Neural cell (in vitro differentiated cells): ENCODE data around the gene NPR3. TPM values are rescaled to one million over a fixed set of nuclear protein-coding genes. Genes with fewer than 3 reads are reported as not detected.

Source experiments
- H2AFZ ChIP-seq: fragments of 200-600, 300-800 bp; sonication (generic), shearing (Covaris generic); 2 replicates; pipeline ENCODE4 v1.6.0; 2014; ENCODE audit warnings: low read depth, mild to moderate bottlenecking, antibody characterized with exemption, low read length, moderate library complexity
- H3F3A ChIP-seq: fragments of 200-600 bp; shearing (Covaris generic); 2 replicates; pipeline ENCODE4 v1.6.1; 2016; ENCODE audit warnings: mild to moderate bottlenecking, moderate library complexity, mixed read lengths, antibody characterized with exemption, low read length; ENCODE audit not compliant: insufficient read depth, poor library complexity, severe bottlenecking
- H3K27ac ChIP-seq: fragments of 200-600, 300-800 bp; sonication (generic), shearing (Covaris generic); 2 replicates; pipeline ENCODE4 v1.5.1; 2014; ENCODE audit warnings: mild to moderate bottlenecking, low read length, moderate library complexity
- H3K27me3 ChIP-seq: fragments of 300-800, 200-600 bp; sonication (generic), shearing (Covaris generic); 2 replicates; pipeline ENCODE4 v1.6.0; 2014; ENCODE audit warnings: mild to moderate bottlenecking, low read depth, low read length, moderate library complexity; ENCODE audit not compliant: insufficient read depth
- H3K36me3 ChIP-seq: fragments of 300-800, 200-600 bp; sonication (generic), shearing (Covaris generic); 2 replicates; pipeline ENCODE4 v1.5.1; 2014; ENCODE audit warnings: mild to moderate bottlenecking, antibody characterized with exemption, low read length, moderate library complexity; ENCODE audit not compliant: insufficient read depth
- H3K4me2 ChIP-seq: fragments of 300-800, 200-600 bp; sonication (generic), shearing (Covaris generic); 2 replicates; pipeline ENCODE4 v1.6.0; 2014; ENCODE audit warnings: mild to moderate bottlenecking, low read length
- H3K4me3 ChIP-seq: fragments of 300-800, 200-600 bp; sonication (generic), shearing (Covaris generic); 2 replicates; pipeline ENCODE4 v1.5.1; 2014; ENCODE audit warnings: mild to moderate bottlenecking, low read length, moderate library complexity
- H3K79me2 ChIP-seq: fragments of 200-600 bp; shearing (Covaris generic); replicated peaks from 2 replicates; pipeline ENCODE4 v1.6.0; 2014; ENCODE audit warnings: mild to moderate bottlenecking, low read length, moderate library complexity; ENCODE audit not compliant: insufficient read depth
- H3K9ac ChIP-seq: fragments of 300-800, 200-600 bp; sonication (generic), shearing (Covaris generic); 2 replicates; pipeline ENCODE4 v1.6.1; 2016; ENCODE audit warnings: mild to moderate bottlenecking, low read length, mixed read lengths
- H3K9me2 ChIP-seq: fragments of 200-600 bp; shearing (Covaris generic); 2 replicates; pipeline ENCODE4 v1.6.1; 2016; ENCODE audit warnings: mild to moderate bottlenecking, low read length, mixed read lengths; ENCODE audit not compliant: insufficient read depth
- H3K9me3 ChIP-seq: fragments of 200-600, 300-800 bp; sonication (generic), shearing (Covaris generic); 2 replicates; pipeline ENCODE4 v1.6.1; 2016; ENCODE audit warnings: mild to moderate bottlenecking, mixed run types, low read length, moderate library complexity, mixed read lengths
- H4K20me1 ChIP-seq: fragments of 200-600 bp; shearing (Covaris generic); 2 replicates; pipeline ENCODE4 v1.6.1; 2016; ENCODE audit warnings: mild to moderate bottlenecking, mixed run types; ENCODE audit not compliant: insufficient read depth
- EP300 ChIP-seq: fragments of 450-650 bp; conservative IDR thresholded peaks from 2 replicates; pipeline ENCODE4 v1.6.1; 2014; ENCODE audit warnings: antibody characterized with exemption, mild to moderate bottlenecking, moderate library complexity; ENCODE audit not compliant: poor library complexity, severe bottlenecking
- EZH2 ChIP-seq: fragments of 200-600, 300-800 bp; shearing (Covaris generic), sonication (generic); IDR thresholded peaks from 2 replicates; pipeline ENCODE4 v1.6.1; 2014; ENCODE audit warnings: antibody characterized with exemption, low read length, borderline replicate concordance, mild to moderate bottlenecking; ENCODE audit not compliant: insufficient read depth, poor library complexity, severe bottlenecking
- POLR2AphosphoS5 ChIP-seq: IDR thresholded peaks from 2 replicates; pipeline ENCODE4 v1.6.1; 2012
- RAD21 ChIP-seq: fragments of 450-650 bp; conservative IDR thresholded peaks from 2 replicates; pipeline ENCODE4 v1.6.1; 2014; ENCODE audit warnings: antibody characterized with exemption, mild to moderate bottlenecking, moderate library complexity
- SMC3 ChIP-seq: fragments of 450-650 bp; conservative IDR thresholded peaks from 2 replicates; pipeline ENCODE4 v1.6.1; 2014; ENCODE audit warnings: antibody characterized with exemption, mild to moderate bottlenecking, moderate library complexity; ENCODE audit not compliant: poor library complexity
- TAF1 ChIP-seq: IDR thresholded peaks from 2 replicates; pipeline ENCODE4 v1.6.1; 2012; ENCODE audit warnings: low read depth
- polyA plus RNA-seq: library from polyadenylated mRNA; depleted of rRNA; stranded (reverse); fragments of >200 nt; gene quantifications from 2 replicates; pipeline ENCODE4 v1.2.3, GENCODE V29; 2014
- TF ChIP-seq, protein P1 (sequence below): IDR thresholded peaks from 2 replicates; pipeline ENCODE4 v1.6.1; 2012; ENCODE audit warnings: borderline replicate concordance
- TF ChIP-seq, protein P2 (sequence below): fragments of 450-650 bp; IDR thresholded peaks from 2 replicates; pipeline ENCODE4 v1.5.1; 2014; ENCODE audit warnings: antibody characterized with exemption, mild to moderate bottlenecking, moderate library complexity; ENCODE audit not compliant: poor library complexity, severe bottlenecking

The NPR3 gene
- polyA plus RNA-seq, 1 donor from 2014 or later: 1.5 TPM

DNA sequence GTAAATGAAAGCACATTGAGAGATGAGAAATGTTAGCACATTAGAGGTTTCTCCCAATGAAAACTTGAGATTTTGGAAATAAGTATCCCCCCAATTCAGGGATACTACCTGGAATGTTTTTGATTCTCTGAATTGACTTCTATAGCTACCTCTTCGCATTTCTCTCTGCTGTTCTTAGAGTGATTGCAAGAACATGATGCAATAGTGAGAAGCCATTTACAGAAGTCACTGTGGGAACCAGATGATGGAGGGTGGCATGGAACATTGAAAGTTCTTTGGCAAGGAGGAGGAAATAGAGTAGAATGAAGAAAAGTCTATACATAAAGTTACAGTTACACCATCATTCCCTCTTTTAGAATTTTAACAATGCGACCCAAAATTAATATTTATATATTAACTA, 9.2 kb downstream of the NPR3 start:
- Histone ChIP-seq H3K27ac (no peak overlapping the region), H3K4me2 (no peak overlapping the region), H3F3A (no peaks in the 10 kb centered on the region), H3K79me2 (no peaks in the 10 kb centered on the region), H3K4me3 (no peak overlapping the region), H3K9ac (no peak overlapping the region), H3K9me2 (no peaks in the 10 kb centered on the region), H3K27me3 (peaks cover 4% of the 10 kb centered on the region), H4K20me1 (no peaks in the 10 kb centered on the region), H3K9me3 (no peaks in the 10 kb centered on the region), H3K36me3 (no peaks in the 10 kb centered on the region), H2AFZ (no peak overlapping the region)
- TF ChIP-seq EZH2 (no peak), POLR2AphosphoS5 (no peak), TAF1 (no peak), RAD21 (no peak), SMC3 (no peak), EP300 (no peak)
- TF ChIP-seq, protein P1, sequence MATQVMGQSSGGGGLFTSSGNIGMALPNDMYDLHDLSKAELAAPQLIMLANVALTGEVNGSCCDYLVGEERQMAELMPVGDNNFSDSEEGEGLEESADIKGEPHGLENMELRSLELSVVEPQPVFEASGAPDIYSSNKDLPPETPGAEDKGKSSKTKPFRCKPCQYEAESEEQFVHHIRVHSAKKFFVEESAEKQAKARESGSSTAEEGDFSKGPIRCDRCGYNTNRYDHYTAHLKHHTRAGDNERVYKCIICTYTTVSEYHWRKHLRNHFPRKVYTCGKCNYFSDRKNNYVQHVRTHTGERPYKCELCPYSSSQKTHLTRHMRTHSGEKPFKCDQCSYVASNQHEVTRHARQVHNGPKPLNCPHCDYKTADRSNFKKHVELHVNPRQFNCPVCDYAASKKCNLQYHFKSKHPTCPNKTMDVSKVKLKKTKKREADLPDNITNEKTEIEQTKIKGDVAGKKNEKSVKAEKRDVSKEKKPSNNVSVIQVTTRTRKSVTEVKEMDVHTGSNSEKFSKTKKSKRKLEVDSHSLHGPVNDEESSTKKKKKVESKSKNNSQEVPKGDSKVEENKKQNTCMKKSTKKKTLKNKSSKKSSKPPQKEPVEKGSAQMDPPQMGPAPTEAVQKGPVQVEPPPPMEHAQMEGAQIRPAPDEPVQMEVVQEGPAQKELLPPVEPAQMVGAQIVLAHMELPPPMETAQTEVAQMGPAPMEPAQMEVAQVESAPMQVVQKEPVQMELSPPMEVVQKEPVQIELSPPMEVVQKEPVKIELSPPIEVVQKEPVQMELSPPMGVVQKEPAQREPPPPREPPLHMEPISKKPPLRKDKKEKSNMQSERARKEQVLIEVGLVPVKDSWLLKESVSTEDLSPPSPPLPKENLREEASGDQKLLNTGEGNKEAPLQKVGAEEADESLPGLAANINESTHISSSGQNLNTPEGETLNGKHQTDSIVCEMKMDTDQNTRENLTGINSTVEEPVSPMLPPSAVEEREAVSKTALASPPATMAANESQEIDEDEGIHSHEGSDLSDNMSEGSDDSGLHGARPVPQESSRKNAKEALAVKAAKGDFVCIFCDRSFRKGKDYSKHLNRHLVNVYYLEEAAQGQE: no peak

DNA sequence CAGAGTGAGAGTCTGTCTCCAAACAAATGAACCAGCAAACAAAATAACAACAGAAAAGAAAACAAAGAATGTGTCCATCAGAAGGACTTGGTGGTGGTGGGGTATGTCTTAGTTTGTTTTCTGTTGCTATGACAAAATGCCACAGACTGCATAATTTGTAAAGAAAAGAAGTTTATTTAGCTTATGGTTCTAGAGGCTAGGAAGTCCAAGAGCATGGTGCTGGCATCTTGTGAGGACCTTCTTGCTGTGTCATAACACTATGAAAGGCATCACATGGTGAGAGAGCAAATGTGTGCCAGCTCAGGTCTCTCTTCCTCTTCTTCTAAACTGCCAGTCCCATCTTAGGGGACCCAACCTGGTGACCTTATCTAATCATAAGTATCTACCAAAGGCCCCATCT, 10.5 kb downstream of the NPR3 start:
- Histone ChIP-seq H3K36me3 (no peaks in the 10 kb centered on the region), H3K9me3 (no peaks in the 10 kb centered on the region), H3K79me2 (no peaks in the 10 kb centered on the region), H4K20me1 (no peaks in the 10 kb centered on the region), H3K4me3 (no peak overlapping the region), H3F3A (no peaks in the 10 kb centered on the region), H3K9ac (no peak overlapping the region), H3K27ac (no peak overlapping the region), H3K27me3 (no peaks in the 10 kb centered on the region), H3K9me2 (no peaks in the 10 kb centered on the region), H2AFZ (no peak overlapping the region), H3K4me2 (no peak overlapping the region)
- TF ChIP-seq TAF1 (no peak), RAD21 (no peak), POLR2AphosphoS5 (no peak)
- TF ChIP-seq, protein P1: no peak
- TF ChIP-seq, protein P2, sequence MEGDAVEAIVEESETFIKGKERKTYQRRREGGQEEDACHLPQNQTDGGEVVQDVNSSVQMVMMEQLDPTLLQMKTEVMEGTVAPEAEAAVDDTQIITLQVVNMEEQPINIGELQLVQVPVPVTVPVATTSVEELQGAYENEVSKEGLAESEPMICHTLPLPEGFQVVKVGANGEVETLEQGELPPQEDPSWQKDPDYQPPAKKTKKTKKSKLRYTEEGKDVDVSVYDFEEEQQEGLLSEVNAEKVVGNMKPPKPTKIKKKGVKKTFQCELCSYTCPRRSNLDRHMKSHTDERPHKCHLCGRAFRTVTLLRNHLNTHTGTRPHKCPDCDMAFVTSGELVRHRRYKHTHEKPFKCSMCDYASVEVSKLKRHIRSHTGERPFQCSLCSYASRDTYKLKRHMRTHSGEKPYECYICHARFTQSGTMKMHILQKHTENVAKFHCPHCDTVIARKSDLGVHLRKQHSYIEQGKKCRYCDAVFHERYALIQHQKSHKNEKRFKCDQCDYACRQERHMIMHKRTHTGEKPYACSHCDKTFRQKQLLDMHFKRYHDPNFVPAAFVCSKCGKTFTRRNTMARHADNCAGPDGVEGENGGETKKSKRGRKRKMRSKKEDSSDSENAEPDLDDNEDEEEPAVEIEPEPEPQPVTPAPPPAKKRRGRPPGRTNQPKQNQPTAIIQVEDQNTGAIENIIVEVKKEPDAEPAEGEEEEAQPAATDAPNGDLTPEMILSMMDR: no peak
